H4 (cell line): ENCODE results near the gene FGGY. TPM values are rescaled to one million over a fixed set of nuclear protein-coding genes. Genes with fewer than 3 reads are reported as not detected.
A peak's percentile ranks its signal among the peaks of the same experiment; 100 is the strongest.
"Not testable (repeated sequence)": the region's sequence is repeated elsewhere in the genome, so short reads cannot be mapped to it uniquely, and the experiment has no call there.

ENCODE experiments used
- DNase-seq: peaks from one replicate; pipeline ENCODE4 v3.0.0-alpha.2; 2015; ENCODE audit warnings: low spot score
- total RNA-seq: library from RNA; depleted of rRNA; stranded (reverse); fragments of >200 nt; shearing (Covaris generic); gene quantifications from 2 replicates; pipeline ENCODE4 v1.2.3, GENCODE V29; 2014

Gene FGGY
- total RNA-seq, 1 experiment from 2014 or later: 8.4 TPM

DNA sequence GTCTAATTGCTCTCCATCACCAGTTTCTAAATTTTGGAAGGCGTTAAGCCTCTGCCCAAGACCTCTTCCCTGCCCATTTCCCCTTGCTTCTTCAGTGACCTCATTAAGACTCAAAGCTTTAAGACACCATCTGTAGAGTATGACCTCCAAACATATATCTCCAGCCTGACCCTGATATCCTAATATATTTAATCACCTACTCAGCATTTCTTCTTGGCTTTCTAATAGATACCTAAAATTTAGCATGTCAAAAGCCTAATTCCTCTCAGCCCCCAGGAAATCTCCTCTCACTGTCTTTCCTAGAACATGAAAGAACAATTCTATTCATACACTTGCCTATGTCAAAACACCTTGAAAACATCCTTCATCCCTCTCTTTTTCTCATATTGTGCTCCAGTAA, 282.3 kb downstream of the FGGY start:
- no peak for DNase-seq

DNA sequence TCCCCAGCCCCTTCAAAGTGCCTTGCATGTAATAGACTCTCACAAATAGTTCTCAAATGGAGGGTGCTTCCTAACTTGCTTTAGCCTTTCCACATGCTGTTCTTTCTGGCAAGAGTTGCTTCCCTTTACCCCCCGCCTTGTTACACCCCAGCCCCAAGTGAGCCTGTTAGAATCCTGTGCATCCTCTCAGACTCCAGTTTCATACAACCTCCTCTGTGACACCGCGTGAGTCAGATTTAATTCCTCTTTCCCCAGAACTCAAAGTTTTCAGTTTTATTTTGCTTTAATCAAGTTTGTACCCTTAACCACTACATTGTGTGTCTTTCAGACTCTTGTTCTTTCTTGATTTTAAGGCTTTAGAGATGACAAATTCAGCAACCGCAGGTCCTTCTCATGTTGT, 283.4 kb downstream of the FGGY start:
- DNase-seq: no peak

DNA sequence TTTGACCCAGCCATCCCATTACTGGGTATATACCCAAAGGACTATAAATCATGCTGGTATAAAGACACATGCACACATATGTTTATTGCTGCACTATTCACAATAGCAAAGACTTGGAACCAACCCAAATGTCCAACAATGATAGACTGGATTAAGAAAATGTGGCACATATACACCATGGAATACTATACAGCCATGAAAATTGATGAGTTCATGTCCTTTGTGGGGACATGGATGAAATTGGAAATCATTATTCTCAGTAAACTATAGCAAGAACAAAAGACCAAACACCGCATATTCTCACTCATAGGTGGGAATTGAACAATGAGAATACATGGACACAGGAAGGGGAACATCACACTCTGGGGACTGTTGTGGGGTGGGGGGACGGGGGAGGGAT, 295.5 kb downstream of the FGGY start:
- not testable (repeated sequence) for DNase-seq

DNA sequence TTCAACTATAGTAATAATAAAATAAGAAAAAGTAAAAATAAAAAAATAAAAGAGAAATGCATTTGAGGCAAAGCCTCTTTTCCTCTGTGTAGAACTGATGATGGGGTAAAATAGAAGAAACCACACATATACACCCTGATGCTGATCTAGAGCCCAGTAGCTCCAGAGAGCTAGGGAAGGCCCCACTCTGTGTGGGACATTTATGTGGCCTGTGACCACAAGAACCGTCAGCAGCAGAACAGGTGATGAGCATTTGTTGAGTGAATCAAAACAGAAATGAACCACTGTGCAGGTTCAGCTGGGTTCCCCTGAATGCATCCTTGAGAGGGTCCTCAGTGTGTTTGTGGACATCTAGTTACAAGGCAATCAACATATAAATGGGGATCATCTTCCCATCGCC, 296.0 kb downstream of the FGGY start:
- no peak for DNase-seq

DNA sequence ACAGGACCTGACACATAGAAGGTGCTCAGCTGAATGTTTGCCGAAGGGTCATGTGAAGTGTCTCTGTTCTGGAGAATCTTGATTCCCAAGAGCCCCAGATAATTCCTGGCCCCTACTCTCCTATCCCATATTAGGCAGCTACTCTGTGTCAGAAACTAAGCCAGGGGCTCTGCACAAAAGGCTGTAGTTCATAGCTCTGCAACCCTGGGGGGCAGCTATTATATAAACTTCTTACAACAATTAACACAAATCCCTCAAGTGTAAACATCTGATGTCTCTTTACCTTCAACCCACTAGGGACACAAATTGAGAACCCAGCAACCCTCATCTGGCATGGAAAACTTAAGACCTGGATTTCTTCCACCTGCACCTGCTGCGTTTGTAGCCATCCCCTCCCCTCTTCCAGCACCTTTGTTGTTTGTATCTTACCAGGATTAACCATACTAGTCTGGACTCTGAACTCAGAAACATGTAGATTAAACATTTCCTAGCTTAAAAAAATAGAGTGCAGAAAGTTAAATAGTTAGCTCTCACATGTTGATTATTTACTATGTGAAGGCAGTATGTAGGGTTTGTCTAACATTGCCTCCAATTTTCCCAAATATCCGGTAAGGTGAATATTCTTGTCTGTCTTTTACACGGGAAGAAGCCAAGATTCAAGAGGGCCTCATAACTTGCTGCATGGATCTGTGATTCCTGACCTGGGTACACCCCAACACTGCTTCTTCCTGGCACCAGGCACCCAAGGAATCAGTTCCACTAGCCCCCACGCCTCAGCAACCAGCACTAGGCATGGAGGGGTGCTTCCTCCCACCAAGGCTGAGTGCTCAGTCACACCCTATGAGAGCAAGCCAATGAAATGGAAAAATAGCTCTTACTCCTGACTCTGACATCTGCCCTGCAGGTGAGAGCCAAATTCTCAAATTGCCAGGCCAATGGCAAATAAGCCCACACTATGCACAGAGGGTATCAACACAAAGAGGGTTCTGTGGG, 297.2 kb downstream of the FGGY start:
- no peak for DNase-seq

DNA sequence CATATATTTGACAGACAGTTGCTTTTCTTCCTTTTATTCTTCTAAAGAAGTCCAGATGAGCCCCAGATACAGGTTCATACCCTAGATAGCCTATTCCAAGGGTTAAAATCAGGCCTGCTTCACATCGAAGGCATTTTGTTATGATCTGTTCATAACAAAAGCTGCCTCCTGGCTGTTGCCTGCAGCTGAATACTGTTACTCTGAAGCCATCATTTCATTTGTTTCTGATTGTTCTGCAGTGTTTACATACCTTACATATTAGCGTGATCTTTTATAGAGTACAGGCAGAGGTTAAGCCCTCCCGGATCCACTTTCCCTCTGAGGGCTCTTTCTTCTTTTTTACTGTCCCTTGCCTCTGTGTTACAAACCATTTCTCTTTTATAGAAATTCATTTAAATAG, 298.9 kb downstream of the FGGY start:
- peak; percentile 58 for DNase-seq

DNA sequence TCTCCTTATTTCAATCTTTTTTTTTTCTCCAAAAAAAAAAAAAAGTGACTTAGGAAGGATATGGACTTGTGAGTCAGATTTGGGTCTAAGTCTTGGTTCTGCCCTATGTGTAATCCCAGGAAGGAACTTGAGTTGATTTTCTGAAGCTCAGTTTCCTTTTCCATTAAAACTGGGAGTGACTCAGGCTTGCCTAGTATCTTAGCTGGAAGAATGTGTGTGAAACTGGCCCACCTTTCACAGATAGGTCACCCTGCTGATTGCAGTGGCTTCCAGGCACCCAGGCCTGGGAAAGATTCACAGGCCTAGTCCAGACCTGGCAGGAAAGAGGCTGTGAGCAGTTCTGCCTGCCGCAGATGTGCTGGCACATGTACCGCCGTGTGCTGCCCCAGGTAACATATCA, 299.5 kb downstream of the FGGY start:
- DNase-seq: peak; percentile 35

DNA sequence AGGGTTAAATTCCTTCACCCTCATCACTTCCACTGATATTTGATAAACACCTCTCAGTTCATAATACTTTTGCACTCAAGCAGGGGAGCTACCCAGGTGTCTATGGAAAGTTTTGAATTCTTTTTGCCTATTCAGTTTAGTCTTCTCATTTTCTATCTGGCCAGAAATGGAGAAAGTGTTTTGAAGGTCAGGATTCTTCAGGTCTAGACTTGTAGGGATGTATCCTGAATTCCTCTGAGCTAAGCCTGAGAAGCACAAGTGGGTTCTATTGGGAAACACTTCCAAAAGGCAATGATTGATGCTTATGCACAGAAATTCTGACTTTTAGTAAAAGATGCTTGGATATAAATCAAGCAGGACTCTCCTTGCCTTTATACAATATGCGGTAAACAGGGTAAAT, 300.1 kb downstream of the FGGY start:
- DNase-seq: no peak

DNA sequence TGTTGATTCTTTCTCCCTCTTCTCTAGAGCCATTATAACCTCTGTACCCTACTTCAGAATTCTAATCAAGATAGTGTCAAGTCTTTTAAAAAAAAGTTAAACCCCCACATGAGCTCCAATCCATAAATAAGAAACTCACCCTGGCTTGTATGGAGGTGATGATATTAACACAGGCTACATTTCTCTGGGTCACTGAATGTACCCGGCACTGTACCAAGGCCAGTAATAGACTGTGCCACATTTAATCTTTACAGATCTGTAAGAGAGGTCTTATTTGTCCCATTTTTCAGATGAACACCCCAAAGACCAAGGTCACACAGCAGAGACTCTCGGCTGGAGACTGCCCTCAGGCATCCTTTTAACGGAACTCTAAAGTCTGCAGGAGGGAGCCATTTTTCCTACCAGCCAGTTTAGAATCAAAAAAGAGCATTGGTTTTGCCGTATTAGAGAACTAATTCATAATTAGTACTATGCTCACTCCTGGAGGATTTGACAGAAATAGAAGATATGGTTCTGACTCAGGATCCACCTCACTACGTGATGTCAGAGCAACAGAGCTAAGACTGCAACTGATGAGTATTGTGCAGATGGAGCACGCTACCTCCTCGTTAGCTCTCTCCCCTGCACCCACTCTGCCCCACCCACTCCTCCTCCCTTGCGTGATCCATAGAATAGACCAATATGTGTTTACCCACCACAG, 300.7 kb downstream of the FGGY start:
- DNase-seq: no peak

DNA sequence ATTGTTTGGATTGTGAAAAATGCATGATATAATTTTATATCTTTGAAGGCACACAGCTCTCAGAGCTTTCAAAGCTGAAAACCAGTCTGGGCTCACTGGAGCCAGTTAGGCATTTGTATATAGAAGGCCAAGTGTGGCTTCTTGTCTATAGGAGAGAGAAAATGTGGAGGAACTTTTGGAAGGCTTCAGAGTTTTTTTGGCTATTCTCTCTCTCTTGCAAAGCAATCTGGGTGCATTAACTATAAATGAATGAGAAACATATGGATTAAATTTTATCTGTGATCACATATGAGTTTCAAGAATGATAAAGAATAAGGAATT, 301.2 kb downstream of the FGGY start:
- no peak for DNase-seq

DNA sequence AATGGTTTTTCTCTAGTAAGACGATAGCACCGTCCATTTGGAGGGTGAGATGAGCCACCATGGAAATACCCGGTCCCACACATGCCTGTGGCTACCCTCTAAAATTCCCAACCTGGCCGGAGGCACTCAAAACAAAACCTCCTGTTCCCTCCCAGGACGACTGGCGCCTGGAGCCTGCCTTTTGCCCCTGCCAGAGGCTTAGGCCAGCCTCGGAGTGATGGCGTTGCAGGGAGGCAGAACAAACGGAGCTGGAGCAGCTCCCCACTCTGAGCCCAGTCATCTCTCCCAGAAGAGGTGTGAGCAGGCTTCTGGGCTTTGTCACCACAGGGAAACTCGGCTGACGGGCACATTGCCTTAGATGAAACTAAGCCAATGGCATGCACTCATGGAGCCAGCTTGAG, 304.1 kb downstream of the FGGY start:
- DNase-seq: peak; percentile 83

DNA sequence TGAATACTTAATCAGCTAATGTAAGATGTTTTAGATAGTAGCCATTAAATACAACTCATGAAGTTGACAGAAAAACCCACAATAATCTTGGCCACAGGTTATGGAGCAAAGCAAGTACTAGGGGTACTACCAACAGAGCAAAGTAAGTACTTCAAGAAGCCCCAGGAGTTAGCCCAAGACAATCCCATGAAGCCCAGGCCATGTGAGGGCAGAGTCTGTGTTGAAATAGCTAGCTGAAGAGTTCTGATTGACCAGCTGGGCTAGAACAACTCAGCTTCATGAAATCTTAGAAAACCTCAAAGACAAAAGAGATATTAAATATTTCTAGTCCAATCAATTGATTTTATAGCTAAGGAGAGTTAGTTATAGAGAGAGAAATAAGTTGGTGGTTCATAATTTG, 304.9 kb downstream of the FGGY start:
- DNase-seq: no peak

DNA sequence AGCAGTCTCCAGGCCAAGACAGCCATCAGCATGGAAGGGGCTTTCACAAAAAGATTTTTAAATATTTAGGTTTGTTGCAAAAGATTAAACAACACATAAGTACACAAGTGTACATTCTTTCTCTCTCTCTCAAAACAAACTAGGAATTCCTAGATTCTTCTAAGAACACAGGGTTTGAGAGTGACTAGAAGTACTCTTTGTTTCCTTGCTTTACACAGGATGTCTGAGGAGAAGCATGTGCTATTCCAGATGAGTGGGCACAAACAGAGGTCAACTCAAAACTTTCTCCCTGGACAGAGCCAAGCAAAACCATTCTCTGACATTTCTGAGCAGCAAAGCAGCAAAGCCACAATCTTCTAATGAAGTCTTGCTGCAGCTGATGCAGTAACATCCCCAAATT, 307.3 kb downstream of the FGGY start:
- no peak for DNase-seq

DNA sequence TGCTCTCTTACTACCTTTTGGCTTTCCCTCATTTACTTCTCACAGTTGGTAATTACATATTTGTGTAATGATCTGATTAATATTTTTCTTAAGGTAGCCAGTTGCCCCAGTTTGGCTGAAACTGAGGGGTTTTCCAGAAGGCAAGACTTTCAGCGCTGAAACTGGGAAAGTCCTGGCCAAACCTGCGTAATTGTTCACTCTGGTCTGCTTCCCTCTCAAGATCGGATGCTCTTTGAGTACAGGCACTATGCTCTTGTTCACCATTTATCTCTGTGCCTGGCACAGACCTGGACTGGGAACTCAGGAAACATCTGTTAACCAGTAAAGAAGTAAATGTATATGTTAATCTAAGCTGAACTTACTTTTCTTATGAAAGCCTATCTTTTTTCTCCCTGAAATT, 308.3 kb downstream of the FGGY start:
- DNase-seq: no peak

DNA sequence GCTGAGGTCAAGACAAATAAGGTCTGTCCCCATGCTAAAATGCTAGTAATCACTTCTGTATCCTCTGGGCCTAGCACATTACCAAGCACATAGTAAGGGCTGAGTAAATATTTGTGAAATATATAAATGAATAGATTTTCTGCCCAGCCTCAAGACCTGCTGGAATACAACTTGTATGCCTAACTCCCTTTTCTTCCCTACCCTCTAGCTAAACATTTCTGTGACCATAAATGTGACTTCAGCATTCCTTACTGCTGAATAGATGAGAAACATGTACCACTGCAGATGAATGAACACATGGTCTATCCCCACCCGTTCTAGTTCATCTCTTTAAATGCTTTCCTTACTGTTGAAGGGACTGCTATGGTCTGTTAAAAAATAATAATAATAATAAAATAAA, 308.9 kb downstream of the FGGY start:
- DNase-seq: peak; percentile 66

DNA sequence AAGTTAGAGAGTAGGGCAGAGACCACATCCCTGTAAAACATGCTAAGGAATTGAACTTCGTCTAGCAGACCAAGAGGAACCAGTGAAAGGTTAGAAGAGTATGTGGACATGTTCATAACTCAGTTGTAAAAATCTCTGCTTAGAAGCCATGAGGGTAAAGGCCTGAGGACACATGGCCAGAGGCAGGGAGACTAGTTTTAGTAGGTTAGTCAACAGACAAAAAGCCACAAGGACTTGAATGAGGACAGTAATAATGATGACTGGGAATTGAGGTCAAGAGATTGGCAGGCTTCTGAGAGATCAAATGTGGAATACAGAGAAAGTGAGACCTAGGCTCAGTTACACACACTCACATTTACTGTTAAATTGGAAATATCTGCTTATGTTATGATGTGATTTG, 312.4 kb downstream of the FGGY start:
- DNase-seq: no peak

DNA sequence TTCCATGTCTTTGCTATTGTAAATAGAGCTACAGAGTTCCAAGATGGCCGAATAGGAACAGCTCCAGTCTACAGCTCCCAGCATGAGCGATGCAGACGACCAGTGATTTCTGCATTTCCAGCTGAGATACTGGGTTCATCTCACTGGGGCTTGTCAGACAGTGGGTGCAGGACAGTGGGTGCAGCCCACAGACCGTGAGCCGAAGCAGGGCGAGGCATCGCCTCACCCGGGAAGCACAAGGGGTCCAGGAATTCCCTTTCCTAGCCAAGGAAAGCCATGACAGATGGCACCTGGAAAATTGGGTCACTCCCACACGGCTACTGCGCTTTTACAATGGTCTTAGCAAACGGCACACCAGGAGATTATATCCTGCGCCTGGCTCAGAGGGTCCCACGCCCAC, 313.6 kb downstream of the FGGY start:
- DNase-seq: not testable (repeated sequence)

DNA sequence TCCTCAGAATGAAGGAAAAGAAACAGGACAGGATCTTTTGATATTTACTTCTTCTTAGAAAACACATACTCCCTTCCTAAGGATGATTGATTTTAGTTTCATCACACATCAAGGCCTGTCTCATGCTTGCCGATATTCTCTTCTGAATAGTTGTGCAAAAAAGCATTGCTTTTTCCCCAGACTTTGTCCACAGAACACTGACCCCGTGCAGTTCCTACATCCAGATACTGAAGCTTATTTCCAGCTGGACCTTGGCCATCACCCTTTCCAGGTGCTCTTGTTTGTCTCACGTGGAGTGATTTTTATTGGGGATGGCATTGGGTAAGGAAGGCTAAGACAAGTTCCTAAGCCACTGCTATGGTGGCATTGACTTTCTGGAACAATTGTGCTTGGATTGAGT, 320.5 kb downstream of the FGGY start:
- DNase-seq: no peak

DNA sequence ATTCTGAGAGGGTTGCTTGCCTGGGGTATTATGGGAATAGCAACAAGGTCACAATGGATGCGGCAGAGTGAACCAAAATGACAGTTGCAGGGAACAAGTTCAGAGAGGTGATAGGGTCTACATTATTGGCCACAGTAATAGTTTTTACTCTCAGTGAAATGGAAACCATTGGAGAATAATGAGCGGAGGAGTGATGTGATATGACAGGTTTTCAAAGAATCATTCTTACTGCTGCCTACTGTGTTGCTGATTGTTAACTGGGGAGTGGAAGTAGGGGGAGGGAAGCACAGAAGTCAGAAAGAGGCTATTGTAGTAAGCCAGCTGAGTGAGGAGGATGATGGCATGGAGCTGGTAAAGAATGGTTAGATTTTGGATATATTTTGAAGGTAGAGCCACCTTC, 322.7 kb downstream of the FGGY start:
- DNase-seq: no peak

DNA sequence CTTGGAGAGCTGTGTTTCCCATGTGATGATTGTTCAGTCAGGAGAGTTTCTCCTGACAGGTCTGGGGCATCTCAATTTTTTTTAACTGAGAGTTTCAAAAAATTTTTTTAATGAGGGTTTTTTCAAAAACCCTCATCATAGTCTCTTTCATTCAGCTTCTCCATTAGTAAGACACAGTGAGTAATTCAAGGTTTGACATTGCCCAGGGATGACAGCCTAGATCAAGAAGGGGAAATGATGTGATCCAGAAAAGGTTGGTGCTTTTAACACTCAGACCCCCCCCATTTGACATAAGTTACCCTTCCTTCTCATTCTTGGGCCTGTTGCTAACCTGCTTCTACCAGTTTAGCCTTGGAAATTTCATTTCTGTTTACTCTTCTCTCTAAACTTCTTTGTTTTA, 328.5 kb downstream of the FGGY start:
- DNase-seq: no peak

DNA sequence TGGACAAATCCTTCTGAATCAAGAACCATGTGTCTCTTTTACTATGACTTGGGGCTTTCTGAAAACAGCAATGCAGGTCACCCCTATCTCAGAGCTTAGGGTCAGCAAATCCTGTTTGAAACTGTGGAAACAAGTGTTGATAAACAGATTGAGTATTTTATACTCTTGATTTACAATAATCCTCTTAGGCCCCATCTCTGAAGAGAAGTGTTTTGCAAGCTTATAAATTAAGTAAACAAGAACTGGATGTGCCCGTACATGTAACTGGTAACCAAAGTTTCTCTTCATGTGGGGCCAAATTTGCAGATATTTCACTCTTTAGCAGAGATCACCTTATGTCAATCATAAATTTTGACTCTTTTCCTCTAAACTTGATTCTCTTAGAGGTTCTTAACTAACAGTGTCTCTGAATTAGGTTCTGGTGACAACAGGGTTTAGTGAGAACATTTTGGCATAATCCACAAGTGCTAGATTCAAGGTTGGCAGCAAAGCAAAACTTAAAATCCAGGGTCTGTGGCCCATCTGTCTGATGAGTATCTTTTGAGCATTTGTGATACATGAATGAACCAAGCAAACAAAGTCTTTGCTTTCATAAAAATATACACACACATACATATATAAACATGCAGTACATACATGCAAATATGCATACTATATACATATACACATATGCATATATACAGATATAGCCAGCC, 334.8 kb downstream of the FGGY start:
- no peak for DNase-seq

DNA sequence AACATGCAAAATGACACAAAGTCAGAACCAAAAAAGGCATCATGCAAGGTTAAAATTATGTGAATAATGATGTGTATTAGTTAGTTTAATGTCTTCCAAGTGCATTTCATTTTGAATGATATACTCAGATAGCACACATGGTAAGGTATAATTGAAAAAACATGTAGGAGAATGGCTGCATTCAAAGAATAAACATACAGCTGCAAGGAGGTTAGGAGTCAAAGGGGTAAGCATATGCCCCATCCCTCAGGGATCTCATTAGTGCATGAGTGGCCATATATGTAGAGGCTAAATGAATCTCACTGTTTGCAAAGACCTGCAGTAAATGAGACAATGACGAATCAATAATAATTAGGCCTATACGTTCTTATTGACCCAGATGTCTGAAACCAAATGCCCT, 338.2 kb downstream of the FGGY start:
- DNase-seq: no peak

DNA sequence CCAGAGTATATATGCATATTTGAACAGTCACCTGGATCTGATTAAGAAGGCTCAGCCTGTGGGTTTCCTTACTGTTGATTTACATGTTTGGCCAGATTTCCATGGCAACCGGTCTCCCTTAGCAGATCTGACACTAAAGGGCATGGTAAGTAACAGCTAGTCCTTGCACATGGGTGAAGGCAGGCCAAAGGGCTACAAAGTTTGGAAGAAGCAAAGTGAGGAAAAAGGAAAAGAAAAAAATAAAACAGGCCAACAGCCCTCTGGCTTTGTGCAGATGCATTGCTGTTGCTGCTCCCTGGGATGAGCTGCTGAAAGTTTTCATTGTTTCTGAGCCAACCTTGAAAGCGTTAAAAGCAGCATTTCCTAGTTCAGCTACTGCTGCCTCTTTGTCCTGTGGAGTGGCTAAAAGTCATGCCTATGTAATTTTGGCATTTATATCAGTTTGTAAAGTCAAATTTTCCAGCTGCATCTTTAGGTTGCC, 341.4 kb downstream of the FGGY start:
- DNase-seq: peak; percentile 29
